Liver (tissue), 9 donors: ENCODE results near the gene PHLPP1. TPM values are rescaled to one million over a fixed set of nuclear protein-coding genes. Genes with fewer than 3 reads are reported as not detected.

Experiments used
- DNase-seq: peaks from one replicate; pipeline ENCODE4 v3.0.0-alpha.2; 2017; ENCODE audit warnings: low spot score
- H3K27ac ChIP-seq, 2 donors: one replicate each; pipeline ENCODE4 v1.7.0; 2013; ENCODE audit warnings: inconsistent platforms in 2 of 2, low read length in 2 of 2, control low read depth in 1 of 2, low read depth in 1 of 2, mild to moderate bottlenecking in 1 of 2
- H3K27me3 ChIP-seq, 4 donors: one replicate each; pipeline versions ENCODE4 v1.6.1 to v1.7.0; 2013; ENCODE audit warnings: low read length in 3 of 4, inconsistent platforms in 1 of 4, mild to moderate bottlenecking in 1 of 4, moderate library complexity in 1 of 4; ENCODE audit not compliant: control insufficient read depth in 4 of 4, insufficient read depth in 4 of 4
- H3K36me3 ChIP-seq, 4 donors: one replicate each; pipeline versions ENCODE4 v1.6.1 to v1.7.0; 2013; ENCODE audit warnings: low read length in 3 of 4, mild to moderate bottlenecking in 3 of 4, low read depth in 1 of 4, moderate library complexity in 1 of 4; ENCODE audit not compliant: control insufficient read depth in 4 of 4, insufficient read depth in 3 of 4
- H3K4me1 ChIP-seq, 4 donors: one replicate each; pipeline versions ENCODE4 v1.6.1 to v1.7.0; 2013; ENCODE audit warnings: low read length in 3 of 4, mild to moderate bottlenecking in 3 of 4, moderate library complexity in 1 of 4; ENCODE audit not compliant: control insufficient read depth in 4 of 4, insufficient read depth in 4 of 4
- H3K4me3 ChIP-seq, 3 donors: one replicate each; pipeline versions ENCODE4 v1.6.1 to v1.7.0; 2013; ENCODE audit warnings: low read length in 3 of 3, control low read depth in 1 of 3, low read depth in 1 of 3, mild to moderate bottlenecking in 1 of 3
- H3K9ac ChIP-seq, 2 donors: one replicate each; pipeline ENCODE4 v1.7.0; 2013; ENCODE audit warnings: low read length in 2 of 2, mild to moderate bottlenecking in 2 of 2, moderate library complexity in 2 of 2, control low read depth in 1 of 2, low read depth in 1 of 2
- H3K9me3 ChIP-seq, 4 donors: one replicate each; pipeline versions ENCODE4 v1.6.1 to v1.7.0; 2013; ENCODE audit warnings: low read length in 3 of 4; ENCODE audit not compliant: control insufficient read depth in 4 of 4
- EGR1 ChIP-seq, 2 donors: IDR thresholded peaks; 2 replicates each; pipeline ENCODE4 v1.6.1; 2016 to 2018; ENCODE audit warnings: antibody characterized with exemption in 2 of 2, low read depth in 2 of 2
- FOXA1 ChIP-seq: IDR thresholded peaks from 2 replicates; pipeline ENCODE4 v1.6.1; 2016; ENCODE audit warnings: antibody characterized with exemption
- FOXA2 ChIP-seq: IDR thresholded peaks from 2 replicates; pipeline ENCODE4 v1.6.1; 2016; ENCODE audit warnings: antibody characterized with exemption
- GABPA ChIP-seq, 2 donors: IDR thresholded peaks in 1 of 2; conservative IDR thresholded peaks in 1 of 2; 2 replicates each; pipeline ENCODE4 v1.6.1; 2016; ENCODE audit warnings: antibody characterized with exemption in 2 of 2, mild to moderate bottlenecking in 1 of 2, moderate library complexity in 1 of 2
- HNF4G ChIP-seq: IDR thresholded peaks from 2 replicates; pipeline ENCODE4 v1.6.1; 2016; ENCODE audit warnings: antibody characterized with exemption
- JUND ChIP-seq, 2 donors: IDR thresholded peaks; 2 replicates each; pipeline ENCODE4 v1.6.1; 2016; ENCODE audit warnings: antibody characterized with exemption in 2 of 2
- NR2F2 ChIP-seq: IDR thresholded peaks from 2 replicates; pipeline ENCODE4 v1.6.1; 2016; ENCODE audit warnings: antibody characterized with exemption
- RAD21 ChIP-seq, 2 donors: IDR thresholded peaks; 2 replicates each; pipeline ENCODE4 v1.6.1; 2016; ENCODE audit warnings: antibody characterized with exemption in 2 of 2, mild to moderate bottlenecking in 2 of 2
- RXRA ChIP-seq, 2 donors: IDR thresholded peaks; 2 replicates each; pipeline ENCODE4 v1.6.1; 2017 to 2018; ENCODE audit warnings: antibody characterized with exemption in 2 of 2, mild to moderate bottlenecking in 1 of 2
- SP1 ChIP-seq: IDR thresholded peaks from 2 replicates; pipeline ENCODE4 v1.6.1; 2018; ENCODE audit warnings: antibody characterized with exemption, mild to moderate bottlenecking
- TAF1 ChIP-seq: conservative IDR thresholded peaks from 2 replicates; pipeline ENCODE4 v1.6.1; 2016; ENCODE audit warnings: antibody characterized with exemption, mild to moderate bottlenecking
- YY1 ChIP-seq: IDR thresholded peaks from 2 replicates; pipeline ENCODE4 v1.6.1; 2016; ENCODE audit warnings: antibody characterized with exemption, mild to moderate bottlenecking
- WGBS: extraction: QIAGEN DNeasy Blood & Tissue Kit; methylation state at CpG from one replicate; pipeline ENCODE4 v1.1.7; 2013; 5-methylcytosine and 5-hydroxymethylcytosine counted together
- polyA plus RNA-seq, 2 donors: library from polyadenylated mRNA; stranded (reverse) in 1 of 2; unstranded in 1 of 2; fragments of 200-250 nt in 1 of 2; fragments of >200 nt in 1 of 2; fragmentation: Nextera tagmentation in 1 of 2; extraction: Ambion mirVana in 1 of 2; gene quantifications; one replicate each; pipeline versions ENCODE4 v1.2.1 to v1.2.3, GENCODE V29; 2013 to 2015
- total RNA-seq, 2 donors: library from RNA; depleted of rRNA; stranded (reverse); fragments of >200 nt; gene quantifications; one replicate each; pipeline ENCODE4 v1.2.3, GENCODE V29; 2014
- TF ChIP-seq, protein P1 (sequence below): IDR thresholded peaks from 2 replicates; pipeline ENCODE4 v1.6.1; 2016; ENCODE audit warnings: antibody characterized with exemption
- TF ChIP-seq, protein P2 (sequence below): IDR thresholded peaks from 2 replicates; pipeline ENCODE4 v1.6.1; 2016; ENCODE audit warnings: antibody characterized with exemption
- TF ChIP-seq, protein P3 (sequence below): fragments of 150-350 bp; IDR thresholded peaks from 2 replicates; pipeline ENCODE4 v1.5.1; 2017; ENCODE audit warnings: improper control_type of control experiment, low read depth, low read length; ENCODE audit not compliant: missing input control
- TF ChIP-seq, protein P4 (sequence below): IDR thresholded peaks from 2 replicates; pipeline ENCODE4 v1.6.1; 2016; ENCODE audit warnings: antibody characterized with exemption
- donor health status: healthy.
- donor health status: healthy.
- donor health status: healthy.
- donor health status: healthy.
- donor health status: healthy.

The PHLPP1 gene
- total and polyA plus RNA-seq, 4 donors = 4.2 to 14.5 (median 8.6) TPM

DNA sequence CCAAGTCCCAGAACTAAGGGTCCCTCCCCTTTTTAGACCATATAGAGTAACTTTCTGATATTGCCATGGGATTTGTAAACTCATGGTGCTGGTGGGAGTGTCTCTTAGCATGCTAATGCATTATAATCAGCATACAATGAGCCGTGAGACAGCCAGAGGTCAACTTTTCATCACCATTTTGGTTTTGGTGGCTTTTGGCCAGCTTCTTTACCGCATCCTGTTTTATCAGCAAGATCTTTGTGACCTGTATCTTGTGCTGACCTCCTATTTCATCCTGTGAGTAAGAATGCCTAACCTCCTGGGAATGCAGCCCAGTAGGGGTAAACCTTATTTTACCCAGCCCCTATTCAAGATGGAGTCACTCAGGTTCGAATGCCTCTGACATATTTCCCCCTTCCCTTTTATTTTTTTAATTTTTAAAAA is 148.2 kb downstream of the PHLPP1 start:
- Histone ChIP-seq H3K9me3 (no peaks in the 10 kb centered on the region), H3K36me3 (no peaks in the 10 kb centered on the region), H3K4me3 (no peak overlapping the region), H3K27ac (no peak overlapping the region), H3K4me1 (no peaks in the 10 kb centered on the region), H3K27me3 (no peaks in the 10 kb centered on the region), H3K9ac (no peak overlapping the region)
- 77% methylated on average over 3 of the region's 3 CpGs for WGBS
- TF ChIP-seq YY1 (no peak), HNF4G (no peak), NR2F2 (no peak), FOXA2 (no peak), TAF1 (no peak), GABPA (IDR thresholded peaks at IDR 0.05 in 1 of 2, conservative IDR thresholded peaks at IDR 0.05 in 1 of 2) (no peak), RXRA (IDR thresholded peaks at IDR 0.05) (no peak)
- TF ChIP-seq, protein P1, sequence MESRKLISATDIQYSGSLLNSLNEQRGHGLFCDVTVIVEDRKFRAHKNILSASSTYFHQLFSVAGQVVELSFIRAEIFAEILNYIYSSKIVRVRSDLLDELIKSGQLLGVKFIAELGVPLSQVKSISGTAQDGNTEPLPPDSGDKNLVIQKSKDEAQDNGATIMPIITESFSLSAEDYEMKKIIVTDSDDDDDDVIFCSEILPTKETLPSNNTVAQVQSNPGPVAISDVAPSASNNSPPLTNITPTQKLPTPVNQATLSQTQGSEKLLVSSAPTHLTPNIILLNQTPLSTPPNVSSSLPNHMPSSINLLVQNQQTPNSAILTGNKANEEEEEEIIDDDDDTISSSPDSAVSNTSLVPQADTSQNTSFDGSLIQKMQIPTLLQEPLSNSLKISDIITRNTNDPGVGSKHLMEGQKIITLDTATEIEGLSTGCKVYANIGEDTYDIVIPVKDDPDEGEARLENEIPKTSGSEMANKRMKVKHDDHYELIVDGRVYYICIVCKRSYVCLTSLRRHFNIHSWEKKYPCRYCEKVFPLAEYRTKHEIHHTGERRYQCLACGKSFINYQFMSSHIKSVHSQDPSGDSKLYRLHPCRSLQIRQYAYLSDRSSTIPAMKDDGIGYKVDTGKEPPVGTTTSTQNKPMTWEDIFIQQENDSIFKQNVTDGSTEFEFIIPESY = no peak
- TF ChIP-seq, protein P2, sequence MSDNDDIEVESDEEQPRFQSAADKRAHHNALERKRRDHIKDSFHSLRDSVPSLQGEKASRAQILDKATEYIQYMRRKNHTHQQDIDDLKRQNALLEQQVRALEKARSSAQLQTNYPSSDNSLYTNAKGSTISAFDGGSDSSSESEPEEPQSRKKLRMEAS = no peak
- TF ChIP-seq, protein P3, sequence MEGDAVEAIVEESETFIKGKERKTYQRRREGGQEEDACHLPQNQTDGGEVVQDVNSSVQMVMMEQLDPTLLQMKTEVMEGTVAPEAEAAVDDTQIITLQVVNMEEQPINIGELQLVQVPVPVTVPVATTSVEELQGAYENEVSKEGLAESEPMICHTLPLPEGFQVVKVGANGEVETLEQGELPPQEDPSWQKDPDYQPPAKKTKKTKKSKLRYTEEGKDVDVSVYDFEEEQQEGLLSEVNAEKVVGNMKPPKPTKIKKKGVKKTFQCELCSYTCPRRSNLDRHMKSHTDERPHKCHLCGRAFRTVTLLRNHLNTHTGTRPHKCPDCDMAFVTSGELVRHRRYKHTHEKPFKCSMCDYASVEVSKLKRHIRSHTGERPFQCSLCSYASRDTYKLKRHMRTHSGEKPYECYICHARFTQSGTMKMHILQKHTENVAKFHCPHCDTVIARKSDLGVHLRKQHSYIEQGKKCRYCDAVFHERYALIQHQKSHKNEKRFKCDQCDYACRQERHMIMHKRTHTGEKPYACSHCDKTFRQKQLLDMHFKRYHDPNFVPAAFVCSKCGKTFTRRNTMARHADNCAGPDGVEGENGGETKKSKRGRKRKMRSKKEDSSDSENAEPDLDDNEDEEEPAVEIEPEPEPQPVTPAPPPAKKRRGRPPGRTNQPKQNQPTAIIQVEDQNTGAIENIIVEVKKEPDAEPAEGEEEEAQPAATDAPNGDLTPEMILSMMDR = no peak
- TF ChIP-seq, protein P4, sequence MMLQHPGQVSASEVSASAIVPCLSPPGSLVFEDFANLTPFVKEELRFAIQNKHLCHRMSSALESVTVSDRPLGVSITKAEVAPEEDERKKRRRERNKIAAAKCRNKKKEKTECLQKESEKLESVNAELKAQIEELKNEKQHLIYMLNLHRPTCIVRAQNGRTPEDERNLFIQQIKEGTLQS = no peak
- no peak for DNase-seq

DNA sequence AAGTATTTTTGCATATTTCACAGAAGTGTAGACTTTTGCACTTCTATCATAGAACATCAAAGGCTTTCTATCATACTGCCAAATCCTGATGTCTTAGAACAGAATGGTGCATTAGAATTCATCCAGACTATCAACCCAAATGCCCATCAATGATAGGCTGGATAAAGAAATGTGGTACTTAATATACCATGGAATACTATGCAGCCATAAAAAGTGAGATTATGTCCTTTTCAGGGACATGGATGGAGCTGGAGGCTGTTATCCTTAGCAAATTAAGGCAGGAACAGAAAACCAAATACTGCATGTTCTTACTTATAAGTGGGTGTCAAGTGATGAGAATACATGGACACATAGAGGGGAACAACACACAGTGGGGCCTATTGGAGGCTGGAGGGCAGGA is 150.2 kb downstream of the PHLPP1 start:
- Histone ChIP-seq H3K4me1 (peaks cover 4 to 14% (median 11%) of the 10 kb centered on the region in 4 donors), H3K9ac (no peak overlapping the region), H3K27me3 (no peaks in the 10 kb centered on the region), H3K4me3 (no peak overlapping the region), H3K36me3 (no peaks in the 10 kb centered on the region), H3K9me3 (no peaks in the 10 kb centered on the region), H3K27ac (no peak overlapping the region)
- DNase-seq = no peak
- TF ChIP-seq EGR1 (IDR thresholded peaks at IDR 0.05; ENCODE audit: low read depth in 2 of 2) (no peak), TAF1 (no peak), SP1 (no peak)

DNA sequence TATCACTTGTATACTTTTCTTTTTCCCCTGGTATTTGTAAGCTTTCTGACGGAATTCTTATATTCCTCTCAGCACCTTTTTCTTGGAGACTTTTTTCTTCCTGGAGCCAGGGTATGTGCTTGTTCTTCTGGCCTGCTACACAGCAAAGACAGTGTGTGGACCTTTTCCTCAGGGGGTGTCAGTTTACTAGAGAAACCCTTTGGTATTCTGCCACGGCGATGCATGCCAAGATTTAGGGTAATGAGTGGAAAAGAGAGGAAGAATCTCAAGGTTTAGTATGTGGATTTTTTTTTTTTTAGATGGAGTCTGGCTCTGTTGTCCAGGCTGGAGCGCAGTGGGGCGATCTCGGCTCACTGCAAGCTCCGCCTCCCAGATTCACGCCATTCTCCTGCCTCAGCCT is 152.2 kb downstream of the PHLPP1 start:
- TF ChIP-seq NR2F2 (no peak), YY1 (no peak), FOXA1 (no peak), JUND (IDR thresholded peaks at IDR 0.05) (no peak), FOXA2 (no peak), SP1 (no peak), RAD21 (IDR thresholded peaks at IDR 0.05) (no peak), RXRA (IDR thresholded peaks at IDR 0.05) (no peak)
- Histone ChIP-seq H3K27ac (no peak overlapping the region), H3K4me3 (no peak overlapping the region), H3K9me3 (no peaks in the 10 kb centered on the region), H3K4me1 (peaks cover 4 to 18% (median 11%) of the 10 kb centered on the region in 4 donors), H3K27me3 (no peaks in the 10 kb centered on the region), H3K9ac (no peak overlapping the region), H3K36me3 (no peaks in the 10 kb centered on the region)
- 95% methylated on average over 8 of the region's 8 CpGs for whole genome bisulfite sequencing
- DNase-seq = no peak
